Peyer's patch (tissue), 4 donors: ENCODE results near the gene SMARCA2. TPM values are rescaled to one million over a fixed set of nuclear protein-coding genes. Genes with fewer than 3 reads are reported as not detected.

Experiments
- DNase-seq, 3 donors: peaks; one replicate each; pipeline ENCODE4 v3.0.0-alpha.2; 2017 to 2019
- H3K27ac ChIP-seq, 4 donors: fragments of 200-600 bp; sonication (generic); one replicate each; pipeline ENCODE4 v1.5.1; 2016 to 2019
- H3K27me3 ChIP-seq, 2 donors: fragments of 200-600 bp; sonication (generic); one replicate each; pipeline ENCODE4 v1.5.1; 2019
- H3K36me3 ChIP-seq, 3 donors: fragments of 200-600 bp; sonication (generic); one replicate each; pipeline ENCODE4 v1.5.1; 2016 to 2019
- H3K4me1 ChIP-seq, 4 donors: fragments of 200-600 bp; sonication (generic); one replicate each; pipeline ENCODE4 v1.5.1; 2016 to 2019
- H3K4me3 ChIP-seq, 4 donors: fragments of 200-600 bp; sonication (generic); 1 replicate in 3 of 4; 2 replicates in 1 of 4; pipeline ENCODE4 v1.5.1; 2016 to 2019; ENCODE audit warnings: mild to moderate bottlenecking in 1 of 4
- H3K9me3 ChIP-seq, 4 donors: fragments of 200-600 bp; sonication (generic); one replicate each; pipeline ENCODE4 v1.5.1; 2016 to 2019; ENCODE audit warnings: mild to moderate bottlenecking in 1 of 4
- CTCF ChIP-seq, 6 experiments: fragments of 450-650 bp in 4 of 6; fragments of 200-600 bp in 2 of 6; sonication (generic) in 1 of 6; IDR thresholded peaks; one replicate each; pipeline ENCODE4 v1.5.1; 2017 to 2019; ENCODE audit warnings: antibody characterized with exemption in 6 of 6, mild to moderate bottlenecking in 3 of 6, moderate library complexity in 1 of 6
- POLR2A ChIP-seq, 2 donors: fragments of 450-650 bp; IDR thresholded peaks; one replicate each; pipeline ENCODE4 v1.5.1; 2017; ENCODE audit warnings: antibody characterized with exemption in 2 of 2, mild to moderate bottlenecking in 2 of 2, moderate library complexity in 2 of 2
- total RNA-seq, 4 donors: library from RNA; depleted of rRNA; stranded (reverse); fragments of >200 nt; gene quantifications; one replicate each; pipeline ENCODE4 v1.1.0, GENCODE V29; 2016

The SMARCA2 gene
- total RNA-seq, 4 donors from 2014 or later = 93.7 to 297 (median 113) TPM

DNA sequence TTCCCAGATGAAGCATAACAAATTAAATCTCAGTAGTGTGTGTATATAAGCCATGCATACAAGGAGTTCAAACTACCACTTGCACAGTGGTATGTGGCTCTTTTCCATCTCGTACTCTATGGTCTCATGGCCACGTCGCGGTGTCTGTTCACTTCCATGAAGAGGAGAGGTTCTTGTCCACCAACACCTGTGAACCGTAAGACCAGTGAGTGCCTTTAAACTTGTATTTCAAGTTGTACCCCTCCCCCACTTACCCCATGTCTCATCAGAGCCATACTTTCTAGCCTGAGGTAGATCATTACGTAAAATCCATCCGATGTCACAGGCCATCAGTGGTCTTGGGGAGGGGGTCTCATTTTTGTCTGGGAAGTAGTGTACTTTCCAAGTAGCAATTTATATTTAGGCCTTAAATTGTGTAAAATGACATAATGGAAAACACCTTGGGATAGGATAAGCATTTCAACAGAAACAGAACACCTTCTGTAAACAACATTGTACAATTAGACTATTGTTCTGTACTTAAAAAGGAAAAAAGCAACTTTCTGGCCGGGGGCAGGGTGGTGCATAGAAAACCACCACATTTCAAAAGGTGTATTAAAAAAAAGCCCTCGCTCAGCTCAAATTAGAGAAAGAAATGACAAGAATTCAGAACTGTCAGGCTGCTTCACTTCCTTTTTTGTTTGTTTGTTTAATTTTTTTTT, 163.0 kb downstream of the SMARCA2 start:
- H3K27me3 ChIP-seq = no peaks in the 10 kb centered on the region
- no peak overlapping the region for H3K4me3 ChIP-seq
- no peak for DNase-seq
- TF ChIP-seq POLR2A (IDR thresholded peaks at IDR 0.05) (no peak), CTCF (IDR thresholded peaks at IDR 0.05) (no peak)
- H3K27ac ChIP-seq = no peak overlapping the region
- H3K4me1 ChIP-seq = no peaks in the 10 kb centered on the region
- peaks cover 0 to 16% (median 0%) of the 10 kb centered on the region in 3 donors for H3K36me3 ChIP-seq
- H3K9me3 ChIP-seq = no peaks in the 10 kb centered on the region

GRCh38 chr9:2179567-2179966, 164.4 kb downstream of the SMARCA2 start:
- Histone ChIP-seq H3K27ac (no peak overlapping the region), H3K9me3 (no peaks in the 10 kb centered on the region), H3K4me3 (no peak overlapping the region), H3K4me1 (no peaks in the 10 kb centered on the region), H3K36me3 (peaks cover 0 to 30% (median 0%) of the 10 kb centered on the region in 3 donors), H3K27me3 (no peaks in the 10 kb centered on the region)
- TF ChIP-seq POLR2A (IDR thresholded peaks at IDR 0.05) = no peak
- TF ChIP-seq CTCF (IDR thresholded peaks at IDR 0.05) = peak in 2 of 6 experiments; percentile 11 to 17
- DNase-seq = no peak

- H3K4me3 ChIP-seq = no peak overlapping the region
- H3K9me3 ChIP-seq = no peaks in the 10 kb centered on the region
- H3K27ac ChIP-seq = no peak overlapping the region
- H3K36me3 ChIP-seq = peaks cover 0 to 36% (median 0%) of the 10 kb centered on the region in 3 donors
- H3K4me1 ChIP-seq = no peaks in the 10 kb centered on the region
- no peak for DNase-seq
- H3K27me3 ChIP-seq = no peaks in the 10 kb centered on the region
- no peak for TF ChIP-seq CTCF (IDR thresholded peaks at IDR 0.05)
- TF ChIP-seq POLR2A (IDR thresholded peaks at IDR 0.05) = no peak
Measured at GRCh38 chr9:2180154-2180553, 165.0 kb downstream of the SMARCA2 start.

- Histone ChIP-seq H3K27ac (no peak overlapping the region), H3K4me1 (no peaks in the 10 kb centered on the region), H3K4me3 (no peak overlapping the region), H3K36me3 (peaks cover 0 to 42% (median 0%) of the 10 kb centered on the region in 3 donors), H3K27me3 (no peaks in the 10 kb centered on the region), H3K9me3 (no peaks in the 10 kb centered on the region)
- TF ChIP-seq CTCF (IDR thresholded peaks at IDR 0.05) (no peak), POLR2A (IDR thresholded peaks at IDR 0.05) (no peak)
- no peak for DNase-seq
Measured at GRCh38 chr9:2180704-2181103, 165.6 kb downstream of the SMARCA2 start.

- TF ChIP-seq POLR2A (IDR thresholded peaks at IDR 0.05) = no peak
- peak in 4 of 6 experiments; percentile 39 to 49 (median 41) for TF ChIP-seq CTCF (IDR thresholded peaks at IDR 0.05)
- H3K4me3 ChIP-seq = no peak overlapping the region
- peaks cover 0 to 52% (median 0%) of the 10 kb centered on the region in 3 donors for H3K36me3 ChIP-seq
- H3K4me1 ChIP-seq = no peaks in the 10 kb centered on the region
- H3K9me3 ChIP-seq = no peaks in the 10 kb centered on the region
- no peak overlapping the region for H3K27ac ChIP-seq
- H3K27me3 ChIP-seq = no peaks in the 10 kb centered on the region
- peak in 2 of 3 donors; percentile 55 to 56 for DNase-seq
Measured at GRCh38 chr9:2181792-2182191, 166.6 kb downstream of the SMARCA2 start.
